Erythroblast (primary cell): ENCODE results near the gene IFI44L.

Experiments used
- GATA1 ChIP-seq: IDR thresholded peaks from 2 replicates; pipeline ENCODE4 v1.6.1; 2011; ENCODE audit warnings: low read depth, mild to moderate bottlenecking, control low read depth, low read length, moderate library complexity
- POLR2A ChIP-seq: IDR thresholded peaks from 2 replicates; pipeline ENCODE4 v1.6.1; 2011; ENCODE audit warnings: mild to moderate bottlenecking, low read length

DNA sequence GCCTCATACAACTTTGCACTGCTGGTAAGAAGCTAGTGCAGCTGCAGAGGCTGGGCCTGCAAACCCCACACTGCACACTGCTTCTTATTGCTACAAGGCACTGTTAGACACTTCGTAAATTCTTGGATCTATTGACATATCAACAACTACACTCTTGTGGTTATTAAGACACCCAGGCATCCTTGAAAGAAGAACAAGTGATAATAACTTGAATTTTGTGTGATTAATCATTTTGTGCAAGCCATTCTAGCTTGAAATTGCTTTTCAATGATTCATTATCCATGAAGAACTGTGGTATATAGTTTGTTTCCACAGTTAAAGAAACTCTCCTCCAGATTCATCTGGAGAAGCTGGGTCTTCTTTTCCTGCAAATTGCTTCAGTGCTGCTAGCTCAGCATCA, 33.7 kb upstream of the IFI44L start:
- no peak for TF ChIP-seq POLR2A
- no peak for TF ChIP-seq GATA1
